Lung microvascular endothelial cell (primary cell): Measurements from ENCODE around the gene SLC25A40. TPM values are rescaled to one million over a fixed set of nuclear protein-coding genes. Genes with fewer than 3 reads are reported as not detected.
A peak's percentile ranks its signal among the peaks of the same experiment; 100 is the strongest.
"Not testable (repeated sequence)": the region's sequence is repeated elsewhere in the genome, so short reads cannot be mapped to it uniquely, and the experiment has no call there.

Source experiments
- DNase-seq, 2 donors: peaks; one replicate each; pipeline versions ENCODE4 v3.0.0 to v3.0.0-alpha.2; 2010; ENCODE audit warnings: low read depth in 2 of 2
- total RNA-seq: library from RNA; depleted of rRNA; stranded (reverse); fragments of >200 nt; gene quantifications from 2 replicates; pipeline ENCODE4 v1.2.1, GENCODE V29; 2014

SLC25A40 gene, protein sequence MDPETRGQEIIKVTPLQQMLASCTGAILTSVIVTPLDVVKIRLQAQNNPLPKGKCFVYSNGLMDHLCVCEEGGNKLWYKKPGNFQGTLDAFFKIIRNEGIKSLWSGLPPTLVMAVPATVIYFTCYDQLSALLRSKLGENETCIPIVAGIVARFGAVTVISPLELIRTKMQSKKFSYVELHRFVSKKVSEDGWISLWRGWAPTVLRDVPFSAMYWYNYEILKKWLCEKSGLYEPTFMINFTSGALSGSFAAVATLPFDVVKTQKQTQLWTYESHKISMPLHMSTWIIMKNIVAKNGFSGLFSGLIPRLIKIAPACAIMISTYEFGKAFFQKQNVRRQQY
- 4.4 and 5.2 TPM in 2 replicates for total RNA-seq

DNA sequence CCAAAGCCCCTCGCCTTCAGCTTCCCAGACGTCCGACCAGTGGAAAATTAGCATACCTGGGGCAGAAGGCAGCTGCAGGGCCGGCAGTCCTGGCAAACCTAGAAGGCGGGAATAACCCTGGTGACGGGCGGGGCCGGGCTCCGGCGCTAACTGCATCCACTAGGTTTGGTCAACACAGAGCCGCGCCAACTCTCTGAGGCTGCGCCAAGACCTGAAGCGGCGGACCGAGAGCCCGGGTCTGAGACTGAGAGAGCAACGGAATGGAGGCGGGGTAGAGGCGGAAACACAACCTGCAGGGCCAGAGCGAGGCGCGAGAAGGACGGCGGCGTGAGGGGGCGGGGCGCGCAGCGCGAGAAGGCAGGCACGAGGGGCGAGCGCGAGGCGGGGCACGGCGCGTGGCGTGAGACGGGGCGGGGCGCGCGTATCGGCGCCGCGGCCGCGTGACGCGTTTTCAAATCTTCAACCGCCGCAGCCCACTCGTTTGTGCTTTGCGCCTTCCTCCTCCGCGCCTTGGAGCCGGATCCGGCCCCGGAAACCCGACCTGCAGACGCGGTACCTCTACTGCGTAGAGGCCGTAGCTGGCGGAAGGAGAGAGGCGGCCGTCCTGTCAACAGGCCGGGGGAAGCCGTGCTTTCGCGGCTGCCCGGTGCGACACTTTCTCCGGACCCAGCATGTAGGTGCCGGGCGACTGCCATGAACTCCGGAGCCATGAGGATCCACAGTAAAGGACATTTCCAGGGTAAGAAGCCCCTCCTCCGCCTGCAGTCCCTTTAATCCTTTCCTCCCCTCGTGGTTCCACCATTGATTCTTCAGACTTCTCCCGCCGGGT, at the start of gene SLC25A40, which contains the start of gene DBF4:
SLC25A40 (minus strand) TSS at position 321 of the 829 bp plus-strand sequence. CDS start 17,633 bp downstream, outside the sequence.
DBF4 (plus strand) TSS at position 454 of the 829 bp plus-strand sequence; CDS start at position 694, 240 bp downstream.
- peak; percentile 91 to 93 for DNase-seq

DNA sequence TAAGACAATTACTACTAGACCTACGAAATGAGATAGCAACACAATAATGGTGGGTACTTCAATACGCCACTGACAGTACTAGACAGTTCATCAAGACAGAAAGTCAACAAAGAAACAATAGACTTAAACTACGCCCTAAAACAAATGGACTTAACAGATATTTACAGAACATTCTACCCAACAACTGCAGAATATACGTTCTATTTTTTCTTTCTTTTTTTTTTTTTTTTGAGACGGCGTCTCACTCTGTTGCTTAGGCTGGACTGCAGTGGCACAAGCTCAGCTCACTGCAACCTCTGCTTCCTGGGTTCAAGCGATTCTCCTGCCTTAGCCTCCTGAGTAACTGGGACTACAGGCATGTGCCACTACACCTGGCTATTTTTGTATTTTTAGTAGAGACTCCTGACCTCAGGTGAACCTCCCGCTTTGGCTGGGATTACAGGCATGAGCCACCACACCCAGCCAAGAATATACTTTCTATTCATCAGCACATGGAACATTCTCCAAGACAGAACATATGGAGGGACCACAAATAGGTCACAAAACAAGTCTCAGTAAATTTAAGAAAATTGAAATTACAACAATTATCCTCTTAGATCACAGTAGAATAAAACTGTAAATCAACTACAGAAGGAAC, 46.7 kb upstream of the SLC25A40 start:
- not testable (repeated sequence) for DNase-seq

DNA sequence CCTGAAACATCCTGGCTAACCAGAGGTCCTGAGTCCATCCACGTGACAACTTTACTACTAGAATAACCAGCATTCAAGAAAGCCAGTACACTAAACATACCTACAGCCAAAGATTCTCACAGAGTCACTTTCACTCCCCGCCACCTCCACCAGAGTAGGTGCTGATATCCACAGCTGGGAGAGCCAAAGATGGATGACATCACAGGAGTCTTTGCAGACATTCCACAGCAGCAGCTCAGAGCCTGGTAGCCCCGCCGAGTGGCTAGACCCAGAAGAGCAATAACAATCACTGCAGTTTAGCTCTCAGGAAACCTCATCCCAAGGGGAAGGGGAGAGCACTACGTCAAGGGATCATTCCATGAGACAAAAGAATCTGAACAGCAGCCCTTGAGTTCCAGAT, 44.4 kb upstream of the SLC25A40 start:
- no peak for DNase-seq

DNA sequence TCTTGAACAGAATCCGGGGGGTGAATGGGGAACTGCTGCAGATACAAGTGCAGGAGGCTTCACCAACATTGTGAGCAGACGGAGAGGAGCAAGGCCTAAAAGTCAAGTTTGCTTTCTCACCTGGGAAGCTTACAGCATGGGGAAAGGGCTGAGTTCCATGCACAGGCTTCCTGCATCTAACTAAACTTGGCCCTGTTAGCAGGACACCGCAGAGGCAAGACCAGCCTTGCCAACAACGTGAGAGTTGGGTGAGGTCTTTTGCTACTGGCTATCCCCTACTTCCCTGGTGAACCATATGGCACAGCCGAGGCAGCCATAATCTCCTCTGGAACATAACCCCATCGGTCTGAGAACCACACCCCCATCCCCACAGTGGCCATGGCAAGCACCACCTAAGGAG, 43.7 kb upstream of the SLC25A40 start:
- DNase-seq = no peak

DNA sequence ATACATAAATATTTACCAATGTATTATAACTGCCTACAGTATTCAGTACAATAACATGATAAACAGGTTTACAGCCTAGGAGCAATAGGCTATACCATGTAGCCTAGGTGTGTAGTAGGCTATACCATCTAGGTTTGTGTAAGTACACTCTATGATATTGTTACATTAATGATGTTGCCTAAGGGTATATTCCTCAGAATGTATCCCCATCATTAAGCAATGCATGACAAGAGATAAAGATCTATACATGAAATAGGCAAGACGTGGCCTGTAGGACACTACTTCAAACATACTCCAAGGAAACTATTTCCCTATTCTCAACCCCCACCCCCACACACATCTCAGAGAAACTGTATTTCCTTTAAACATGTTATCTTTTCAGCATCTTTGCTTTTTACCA, 42.6 kb upstream of the SLC25A40 start:
- no peak for DNase-seq

DNA sequence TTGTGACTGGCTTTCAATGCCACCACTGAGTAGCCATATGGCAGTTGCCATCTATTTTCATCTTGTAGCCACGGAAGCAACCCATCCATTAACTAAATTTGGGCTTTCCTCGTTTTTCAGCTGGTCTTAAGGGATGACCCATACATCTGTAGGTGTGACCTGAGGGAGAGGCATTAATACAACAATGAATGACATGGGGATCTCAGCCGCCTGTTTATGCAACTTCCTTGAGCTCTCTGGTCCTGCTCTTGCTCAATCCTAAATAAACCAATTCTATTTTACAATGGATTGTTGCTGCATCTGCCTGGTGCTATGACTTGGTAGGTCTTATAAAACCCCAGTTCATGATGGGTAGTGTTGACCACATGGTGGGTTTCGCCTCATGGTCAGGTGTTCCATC, 36.0 kb upstream of the SLC25A40 start:
- DNase-seq = no peak

DNA sequence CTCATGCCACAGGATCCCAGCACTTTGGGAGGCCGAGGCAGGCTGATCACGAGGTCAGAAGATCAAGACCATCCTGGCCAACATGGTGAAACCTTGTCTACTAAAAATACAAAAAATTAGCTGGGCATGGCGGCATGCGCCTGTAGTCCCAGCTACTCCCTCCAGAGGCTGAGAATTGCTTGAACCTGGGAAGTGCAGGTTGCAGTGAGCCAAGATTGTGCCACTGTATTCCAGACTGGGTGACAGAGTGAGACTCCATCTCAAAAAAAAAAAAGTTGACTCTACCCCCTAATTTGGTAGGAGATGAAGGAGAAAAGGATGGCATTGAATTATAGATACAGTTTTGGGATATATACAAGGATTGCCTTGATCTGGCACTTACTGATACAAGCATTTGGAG, 32.7 kb upstream of the SLC25A40 start:
- DNase-seq = not testable (repeated sequence)

DNA sequence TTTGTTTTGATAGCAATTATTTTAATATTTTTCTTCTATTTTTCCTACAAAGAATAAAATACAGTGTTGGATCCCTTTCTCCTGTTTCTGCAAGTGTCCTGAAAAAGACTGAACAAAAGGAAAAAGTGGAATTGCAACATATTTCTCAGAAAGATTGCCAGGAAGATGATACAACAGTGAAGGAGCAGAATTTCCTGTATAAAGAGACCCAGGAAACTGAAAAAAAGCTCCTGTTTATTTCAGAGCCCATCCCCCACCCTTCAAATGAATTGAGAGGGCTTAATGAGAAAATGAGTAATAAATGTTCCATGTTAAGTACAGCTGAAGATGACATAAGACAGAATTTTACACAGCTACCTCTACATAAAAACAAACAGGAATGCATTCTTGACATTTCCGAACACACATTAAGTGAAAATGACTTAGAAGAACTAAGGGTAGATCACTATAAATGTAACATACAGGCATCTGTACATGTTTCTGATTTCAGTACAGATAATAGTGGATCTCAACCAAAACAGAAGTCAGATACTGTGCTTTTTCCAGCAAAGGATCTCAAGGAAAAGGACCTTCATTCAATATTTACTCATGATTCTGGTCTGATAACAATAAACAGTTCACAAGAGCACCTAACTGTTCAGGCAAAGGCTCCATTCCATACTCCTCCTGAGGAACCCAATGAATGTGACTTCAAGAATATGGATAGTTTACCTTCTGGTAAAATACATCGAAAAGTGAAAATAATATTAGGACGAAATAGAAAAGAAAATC, 31.2 kb upstream of the SLC25A40 start:
- DNase-seq = peak in 1 of 2 donors; percentile 41

DNA sequence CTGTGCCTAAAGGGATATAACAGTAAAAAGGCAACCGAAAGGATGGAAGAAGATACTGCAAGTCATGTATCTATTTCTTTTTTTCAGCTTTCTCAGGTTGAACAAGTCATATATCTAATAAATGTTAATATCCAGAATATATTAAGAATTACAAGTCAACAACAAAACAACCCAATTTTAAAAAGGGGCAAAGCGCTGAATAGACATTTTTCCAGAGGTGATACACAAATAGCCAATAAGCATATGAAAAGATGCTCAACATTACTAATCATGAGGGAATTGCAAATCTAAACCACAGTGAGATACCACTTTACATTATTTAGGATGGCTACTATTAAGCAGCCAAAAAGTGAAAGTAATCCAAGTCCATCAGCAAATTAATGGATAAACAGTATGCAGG, 23.1 kb upstream of the SLC25A40 start:
- DNase-seq = no peak

DNA sequence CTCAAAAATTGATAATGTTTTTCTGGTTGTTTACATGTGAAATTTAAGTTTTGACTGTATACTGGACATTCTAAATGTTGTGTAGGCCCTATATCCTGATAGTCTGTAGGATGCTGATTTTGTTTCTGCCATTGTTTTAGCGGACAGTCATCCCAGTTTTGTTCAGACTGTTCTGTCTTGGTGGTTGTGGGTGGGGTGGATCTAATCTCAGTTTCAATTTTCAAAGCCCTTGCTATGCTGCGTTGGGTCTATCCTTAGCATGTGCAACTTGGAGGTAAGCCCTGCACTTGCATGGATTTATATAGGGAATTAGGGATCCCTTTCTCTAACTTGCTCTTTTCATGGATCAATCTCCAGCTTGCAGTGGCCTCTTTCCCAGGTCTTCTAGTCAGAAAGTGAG, 19.2 kb upstream of the SLC25A40 start:
- DNase-seq = no peak

DNA sequence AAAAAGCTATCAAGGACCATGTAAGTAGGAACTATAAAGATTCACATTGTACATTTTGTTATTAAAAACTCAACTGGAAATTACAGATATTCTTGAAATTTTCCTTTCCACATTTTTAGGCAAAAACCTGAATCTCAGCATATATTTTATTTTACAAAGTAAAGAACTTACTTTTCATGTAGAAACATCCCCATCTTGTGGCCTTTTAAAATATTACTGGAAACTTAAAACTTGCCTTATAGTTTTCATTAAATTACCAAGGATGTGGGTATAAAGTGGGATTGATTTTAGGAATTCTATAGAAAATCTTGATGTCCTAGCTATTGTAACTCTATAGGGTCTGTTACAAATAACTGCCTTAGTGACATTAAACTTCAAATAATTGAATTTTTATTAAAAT, 10.7 kb upstream of the SLC25A40 start:
- DNase-seq = peak; percentile 52 to 66

DNA sequence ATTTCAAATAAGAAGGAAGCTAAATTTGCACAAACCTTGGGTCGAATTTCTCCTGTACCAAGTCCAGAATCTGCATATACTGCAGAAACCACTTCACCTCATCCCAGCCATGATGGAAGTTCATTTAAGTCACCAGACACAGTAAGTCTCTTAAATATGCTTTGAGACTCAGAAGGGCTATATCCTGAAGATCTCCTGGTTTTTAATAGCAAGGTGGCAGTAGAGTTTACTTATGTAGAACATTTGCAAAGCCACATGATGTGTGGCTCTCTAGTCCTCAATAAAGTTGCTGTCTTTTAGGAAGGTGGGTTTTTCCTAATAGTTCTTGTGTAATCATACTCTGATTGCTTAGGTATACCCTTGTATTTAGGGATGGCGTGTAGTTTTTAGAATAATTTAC, 8.9 kb upstream of the SLC25A40 start:
- no peak for DNase-seq

DNA sequence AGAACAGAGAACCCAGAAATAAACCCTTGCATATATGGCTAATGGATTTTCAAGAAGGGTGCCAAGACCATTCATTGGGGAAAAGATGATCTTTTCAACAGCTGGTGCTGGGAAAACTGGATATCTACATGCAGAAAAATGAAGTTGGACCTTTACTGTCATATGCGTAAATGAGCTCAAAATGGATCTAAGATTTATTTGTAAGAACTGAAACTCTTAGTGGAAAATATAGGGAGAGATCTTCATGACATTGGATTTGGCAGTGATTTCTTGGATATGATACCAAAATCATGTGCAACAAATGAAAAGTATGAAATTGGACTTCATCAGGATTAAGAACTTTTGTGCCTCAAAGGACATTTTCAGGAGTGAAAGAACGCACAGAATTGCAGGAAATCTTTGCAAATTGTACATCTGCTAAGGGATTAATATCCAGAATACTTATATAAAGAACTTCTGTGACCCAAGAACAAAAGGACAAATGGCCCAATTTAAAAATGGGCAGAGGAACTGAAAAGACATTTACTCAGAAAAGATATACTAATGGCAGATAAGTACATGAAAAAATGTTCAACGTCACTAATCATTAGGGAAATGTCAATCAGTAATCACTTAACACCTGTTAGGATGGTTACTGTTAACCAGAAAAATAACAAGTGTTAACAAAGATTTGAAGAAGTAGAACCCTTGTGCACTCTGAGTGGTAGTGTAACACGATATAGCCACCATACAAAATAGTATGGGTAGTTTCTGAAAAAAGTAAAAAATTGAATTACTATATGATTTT, 6.2 kb upstream of the SLC25A40 start:
- DNase-seq = no peak

DNA sequence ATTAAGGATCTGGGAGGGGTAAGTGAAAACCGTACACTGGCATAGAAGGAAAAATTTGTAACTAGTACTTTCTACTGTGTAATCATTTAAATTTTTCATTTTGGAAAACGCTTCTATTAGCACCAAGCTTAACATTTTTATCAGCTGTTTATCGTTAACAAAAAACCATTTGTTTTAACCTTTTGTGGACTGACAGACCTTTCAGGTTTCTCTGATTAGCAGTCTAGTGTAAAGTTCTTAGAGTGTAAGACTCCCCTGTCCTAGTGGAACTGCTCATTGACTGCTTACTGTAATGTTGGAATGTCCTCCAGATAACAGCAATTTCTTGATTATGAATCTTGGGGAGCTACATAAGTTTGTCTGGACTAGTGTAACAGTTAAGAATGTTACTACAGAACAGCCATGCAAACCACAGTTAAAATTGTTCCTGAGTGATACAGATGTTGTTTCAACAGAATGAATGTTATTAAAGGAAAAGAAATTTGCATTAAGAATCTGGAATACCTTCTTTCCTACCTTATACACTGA, 2.1 kb upstream of the SLC25A40 start:
- DNase-seq = peak in 1 of 2 donors; percentile 6

DNA sequence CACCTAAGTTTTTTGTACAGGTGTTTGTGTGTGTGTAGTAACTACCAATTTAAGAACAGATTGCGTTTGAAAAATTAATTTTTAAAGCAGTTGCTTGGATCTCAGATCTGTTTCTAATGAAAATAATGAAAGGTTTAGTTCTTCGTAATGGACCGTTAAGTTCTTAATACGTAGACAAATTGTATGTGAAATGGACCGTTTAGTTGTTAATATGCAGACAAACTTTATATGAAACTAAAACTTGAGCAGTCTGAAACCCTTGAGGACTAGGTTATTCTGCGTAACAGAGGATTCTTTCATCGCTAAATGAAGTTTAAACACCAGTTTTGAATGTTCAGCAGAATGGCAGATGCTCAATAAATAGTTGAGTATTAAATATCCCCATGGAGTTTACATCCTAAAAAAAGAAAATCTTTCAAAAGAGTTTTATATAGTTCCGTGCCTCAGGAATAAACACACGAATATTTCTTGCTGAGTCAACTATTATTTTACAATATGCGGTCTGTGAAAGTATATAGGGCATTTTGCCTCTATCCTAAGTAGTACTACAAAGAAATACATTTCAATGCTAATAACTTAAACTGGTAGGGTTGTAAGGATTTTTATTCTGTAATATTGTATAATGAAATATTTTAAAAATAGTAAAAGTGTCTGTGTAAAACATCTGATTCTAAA, 1.3 kb upstream of the SLC25A40 start:
- peak; percentile 12 for DNase-seq

DNA sequence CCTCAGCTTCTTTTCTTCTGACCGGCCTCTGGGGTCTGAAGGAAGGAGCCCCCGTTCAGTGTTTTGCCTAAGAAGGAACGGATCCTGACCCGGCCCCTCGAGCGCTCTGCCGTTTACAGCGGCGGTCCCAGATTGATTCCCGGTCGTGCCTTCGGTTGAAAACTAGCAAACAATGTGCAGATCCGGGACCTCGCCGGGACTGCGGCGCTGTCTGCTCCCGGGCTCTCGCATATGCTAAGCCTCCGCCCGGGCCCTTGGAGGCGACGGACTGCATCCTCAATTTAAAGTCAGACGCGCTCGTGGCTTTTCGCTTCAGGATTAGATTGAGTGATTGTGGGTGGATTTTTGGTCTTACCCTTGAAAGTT, 692 bp upstream of the SLC25A40 start:
- DNase-seq = peak; percentile 69 to 73

DNA sequence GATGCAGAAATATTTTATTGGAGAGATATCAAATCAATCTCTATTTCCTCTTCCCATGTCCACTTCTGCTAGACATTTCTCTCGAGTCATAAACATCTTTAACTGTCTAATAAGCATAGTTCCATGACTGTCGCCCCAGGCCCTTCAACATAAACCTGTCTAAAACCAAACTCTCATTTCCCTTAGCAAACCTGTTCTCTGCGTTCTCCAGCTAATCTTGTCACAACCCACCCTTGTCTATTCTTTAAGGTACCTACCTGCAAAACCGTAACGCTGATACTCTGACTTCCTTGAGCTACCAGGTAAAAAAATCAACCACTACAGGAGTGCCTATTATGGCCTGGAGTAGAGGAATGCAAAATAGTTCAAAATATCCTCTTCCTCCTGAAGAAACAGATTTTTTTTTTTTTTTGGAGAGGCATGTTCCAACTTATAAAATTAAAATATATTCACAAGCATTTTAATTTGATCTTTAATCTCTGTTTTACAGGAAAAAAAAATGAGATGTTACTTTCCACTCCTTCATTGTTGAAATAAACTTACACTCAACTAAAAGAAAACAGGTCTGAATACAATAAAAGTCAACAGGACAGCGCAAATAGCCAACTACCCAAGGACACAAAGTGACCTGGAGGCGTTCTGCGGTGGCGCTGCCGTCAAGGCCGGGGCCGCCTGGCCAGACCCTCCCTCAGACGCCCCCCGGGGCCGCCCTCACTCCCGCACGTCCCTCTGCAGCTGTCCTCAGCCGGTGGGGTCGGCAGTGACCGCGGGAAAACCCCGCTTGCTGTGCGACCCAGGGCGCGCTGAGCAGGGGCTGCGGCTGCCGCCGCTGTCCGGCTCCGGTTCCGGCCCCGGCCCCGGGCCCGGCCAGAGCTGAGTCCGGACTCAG, 765 bp downstream of the SLC25A40 start:
- peak in 1 of 2 donors; percentile 30 for DNase-seq

DNA sequence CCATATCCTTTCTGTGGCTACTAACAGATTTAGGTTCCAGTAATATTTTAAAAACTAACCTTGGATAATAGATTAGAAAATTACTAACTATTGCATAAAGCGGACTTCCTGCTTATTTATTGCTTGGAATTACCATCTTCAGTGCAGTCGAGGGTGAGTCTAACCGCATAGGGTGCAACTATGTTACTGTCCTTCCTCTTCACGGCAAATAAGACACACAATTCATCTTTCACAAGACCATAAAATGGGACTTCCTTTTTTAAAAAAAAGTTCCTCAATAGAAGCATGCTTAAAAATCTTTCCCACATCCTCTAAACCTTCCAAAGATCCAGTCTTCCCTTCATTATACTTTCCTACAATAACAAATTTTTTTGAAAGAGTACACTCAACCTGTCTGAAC, 2.1 kb downstream of the SLC25A40 start:
- DNase-seq = no peak

DNA sequence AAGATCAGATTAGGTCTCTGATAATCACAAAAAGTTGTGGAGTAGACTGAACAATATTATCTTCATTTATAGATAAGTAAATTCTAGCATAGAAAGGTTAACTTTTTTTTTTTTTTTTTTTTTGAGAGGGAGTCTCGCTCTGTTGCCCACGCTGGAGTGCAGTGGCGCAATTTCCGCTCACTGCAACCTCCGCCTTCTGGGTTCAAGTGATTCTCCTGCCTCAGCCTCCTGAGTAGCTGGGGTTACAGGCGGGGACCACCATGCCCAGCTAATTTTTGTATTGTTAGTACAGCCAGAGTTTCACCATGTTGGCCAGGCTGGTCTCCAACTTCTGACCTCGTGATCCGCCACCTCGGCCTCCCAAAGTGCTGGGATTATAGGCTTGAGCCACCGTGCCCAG, 2.8 kb downstream of the SLC25A40 start:
- not testable (repeated sequence) for DNase-seq
